ENCODE data around the gene MMAB.

MMAB gene

DNA sequence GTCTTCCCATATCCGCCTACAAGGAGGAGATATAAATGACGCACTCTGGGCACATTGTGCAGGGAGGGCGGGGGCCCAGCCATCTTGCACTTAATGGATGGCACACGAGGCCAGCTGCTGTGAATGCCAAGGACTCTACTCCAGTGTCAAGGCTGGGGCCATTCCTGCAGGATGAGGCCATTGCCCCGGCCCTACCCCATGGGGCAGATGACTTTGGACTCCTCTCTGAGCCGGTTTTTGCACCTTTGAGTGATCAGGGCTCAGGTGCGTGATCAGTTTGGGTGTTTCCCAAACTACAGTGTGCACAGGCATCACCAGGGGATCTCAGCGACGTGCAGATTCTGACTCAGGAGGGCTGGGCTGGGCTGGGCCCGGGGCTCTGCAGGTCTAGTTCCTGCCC lies 16.1 kb downstream of the MMAB start:
- no peak overlapping the region for H3K9ac ChIP-seq (ENCODE audit: low read length)
- H3K4me3 ChIP-seq (ENCODE audit: low read length) = no peak overlapping the region
- peaks cover 24% of the 10 kb centered on the region for H3K27me3 ChIP-seq (replicated peaks; ENCODE audit: control insufficient read depth, insufficient read depth, low read length)
- H3K36me3 ChIP-seq (ENCODE audit: control insufficient read depth, insufficient read depth, low read length, severe bottlenecking) = peaks cover 9% of the 10 kb centered on the region
- H3K4me1 ChIP-seq (ENCODE audit: control insufficient read depth, insufficient read depth, low read length) = peaks cover 13% of the 10 kb centered on the region
- DNase-seq (ENCODE audit: low read depth) = no peak
- H3K9me3 ChIP-seq (ENCODE audit: control insufficient read depth, low read length) = no peaks in the 10 kb centered on the region

DNA sequence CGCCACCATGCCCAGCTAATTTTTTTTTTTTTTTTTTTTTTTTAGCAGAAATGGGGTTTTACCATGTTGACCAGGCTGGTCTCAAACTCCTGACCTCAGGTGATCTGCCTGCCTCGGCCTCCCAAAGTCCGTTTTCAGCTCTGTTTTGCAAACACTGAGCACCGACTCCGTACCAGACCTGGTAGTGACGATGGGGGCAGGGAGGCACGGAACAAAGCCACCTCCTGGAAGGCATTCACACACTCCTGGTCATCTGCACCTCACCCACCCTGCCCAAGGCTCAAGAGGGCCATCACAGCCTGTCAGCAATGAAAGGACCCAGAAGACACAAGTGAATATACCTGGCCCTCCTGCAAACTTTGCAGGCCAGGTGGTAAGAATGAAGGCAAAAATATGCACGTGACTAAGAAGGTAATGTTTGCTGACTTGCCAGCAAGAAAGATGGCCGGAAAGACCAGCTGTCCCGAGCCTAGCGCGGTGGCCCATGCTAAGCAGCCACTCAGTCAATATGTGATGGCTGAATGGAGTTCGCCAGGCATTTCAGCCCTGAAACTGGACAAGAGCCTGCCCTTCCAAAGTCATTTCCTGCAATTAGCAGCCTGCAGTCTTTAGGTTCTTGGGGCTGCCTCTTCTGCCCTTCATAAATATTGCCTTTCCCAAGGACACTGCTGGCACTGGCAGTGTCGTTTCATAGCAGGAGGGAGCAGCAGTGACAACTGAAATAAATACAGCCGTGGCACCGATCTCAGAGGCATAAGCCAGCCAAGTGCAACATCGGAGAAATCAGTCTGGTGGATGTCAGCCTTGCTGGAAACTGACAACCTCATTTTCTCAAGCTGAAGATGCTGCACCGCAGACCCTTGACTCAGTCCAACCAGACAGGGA lies 17.6 kb downstream of the MMAB start:
- H3K9me3 ChIP-seq (ENCODE audit: control insufficient read depth, low read length) = no peaks in the 10 kb centered on the region
- H3K9ac ChIP-seq (ENCODE audit: low read length) = no peak overlapping the region

DNA sequence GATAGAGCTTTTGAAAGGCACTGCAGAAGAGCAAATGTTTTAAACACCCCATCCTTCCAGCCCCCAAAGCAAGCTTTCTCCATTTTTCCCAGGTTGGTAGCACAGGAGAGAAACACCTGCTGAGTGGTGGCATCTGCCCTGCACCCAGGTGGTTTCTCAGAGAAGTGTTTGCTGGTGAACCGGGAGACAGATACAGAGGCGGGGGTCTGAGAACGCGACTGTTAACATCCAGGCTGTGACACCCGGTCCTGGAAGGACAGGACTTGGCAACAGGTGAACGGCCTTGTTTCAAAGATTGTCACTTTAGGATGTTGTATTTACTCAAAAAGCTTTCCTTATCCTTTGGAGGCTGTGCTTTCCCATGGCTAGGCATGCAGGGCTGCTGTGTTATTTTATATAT lies 18.5 kb downstream of the MMAB start:
- DNase-seq (ENCODE audit: low read depth) = no peak
- no peak overlapping the region for H3K4me3 ChIP-seq (ENCODE audit: low read length)
- no peak overlapping the region for H3K9ac ChIP-seq (ENCODE audit: low read length)
- peaks cover 9% of the 10 kb centered on the region for H3K36me3 ChIP-seq (ENCODE audit: control insufficient read depth, insufficient read depth, low read length, severe bottlenecking)
- H3K27me3 ChIP-seq (replicated peaks; ENCODE audit: control insufficient read depth, insufficient read depth, low read length) = peaks cover 43% of the 10 kb centered on the region
- H3K9me3 ChIP-seq (ENCODE audit: control insufficient read depth, low read length) = no peaks in the 10 kb centered on the region
- H3K4me1 ChIP-seq (ENCODE audit: control insufficient read depth, insufficient read depth, low read length) = peaks cover 13% of the 10 kb centered on the region

More for the DNA sequence above, 17.6 kb downstream of the MMAB start:
- peaks cover 13% of the 10 kb centered on the region for H3K4me1 ChIP-seq (ENCODE audit: control insufficient read depth, insufficient read depth, low read length)
- H3K27me3 ChIP-seq (replicated peaks; ENCODE audit: control insufficient read depth, insufficient read depth, low read length) = peaks cover 35% of the 10 kb centered on the region
- peaks cover 9% of the 10 kb centered on the region for H3K36me3 ChIP-seq (ENCODE audit: control insufficient read depth, insufficient read depth, low read length, severe bottlenecking)
- no peak overlapping the region for H3K4me3 ChIP-seq (ENCODE audit: low read length)
- DNase-seq (ENCODE audit: low read depth) = no peak

DNA sequence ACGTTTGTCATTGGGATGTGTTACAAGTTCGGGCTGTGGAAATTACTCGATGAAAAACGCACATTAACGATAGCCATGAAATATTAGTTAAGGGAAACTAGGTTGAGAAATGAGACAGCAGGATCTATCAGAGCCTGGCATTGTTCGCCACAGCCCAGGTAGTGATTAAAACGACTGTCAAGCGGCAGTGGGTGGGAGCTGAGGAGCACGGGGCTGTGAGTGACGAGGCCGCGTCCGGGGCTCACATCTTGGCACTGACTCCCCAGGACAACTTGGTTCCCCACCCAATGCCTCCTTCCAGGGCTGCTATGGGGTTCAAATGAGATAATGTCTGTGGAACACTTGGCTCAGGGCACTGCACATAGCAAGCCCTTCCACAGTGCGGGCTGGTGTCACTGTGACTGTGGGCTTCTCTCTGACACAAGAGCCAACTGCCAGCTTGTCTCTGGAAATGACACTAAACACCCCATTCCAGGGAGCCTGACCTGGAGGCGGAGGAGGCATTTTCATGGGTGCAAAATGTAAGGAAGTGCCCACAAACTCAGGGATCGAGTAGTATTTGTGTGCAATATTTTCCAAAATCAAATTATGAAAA lies 19.3 kb downstream of the MMAB start:
- no peaks in the 10 kb centered on the region for H3K9me3 ChIP-seq (ENCODE audit: control insufficient read depth, low read length)
- peaks cover 7% of the 10 kb centered on the region for H3K36me3 ChIP-seq (ENCODE audit: control insufficient read depth, insufficient read depth, low read length, severe bottlenecking)

DNA sequence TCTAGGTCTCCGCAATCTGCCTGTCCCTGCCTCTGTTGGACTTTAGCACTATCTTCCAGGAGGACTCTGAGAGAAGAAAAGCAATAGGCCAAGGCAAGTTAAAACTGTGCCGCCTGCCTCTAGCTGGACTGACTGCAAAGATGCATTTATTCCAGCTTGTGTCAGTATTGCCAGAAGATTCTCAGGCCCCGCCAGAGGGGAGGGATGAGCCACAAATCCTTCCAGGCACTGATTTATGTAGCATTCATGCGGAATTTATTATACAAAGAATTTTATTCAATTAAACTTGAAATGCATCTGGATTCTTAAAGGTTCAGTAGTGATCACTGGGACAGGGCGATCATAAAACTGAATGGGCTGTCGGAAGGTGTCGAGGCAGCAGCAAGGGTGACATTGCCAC lies 19.8 kb downstream of the MMAB start:
- peaks cover 6% of the 10 kb centered on the region for H3K36me3 ChIP-seq (ENCODE audit: control insufficient read depth, insufficient read depth, low read length, severe bottlenecking)
- no peak overlapping the region for H3K4me3 ChIP-seq (ENCODE audit: low read length)
- H3K9me3 ChIP-seq (ENCODE audit: control insufficient read depth, low read length) = no peaks in the 10 kb centered on the region
- peaks cover 48% of the 10 kb centered on the region for H3K27me3 ChIP-seq (replicated peaks; ENCODE audit: control insufficient read depth, insufficient read depth, low read length)
- DNase-seq (ENCODE audit: low read depth) = no peak
- H3K9ac ChIP-seq (ENCODE audit: low read length) = no peak overlapping the region
- peaks cover 13% of the 10 kb centered on the region for H3K4me1 ChIP-seq (ENCODE audit: control insufficient read depth, insufficient read depth, low read length)

More for the DNA sequence above, 19.3 kb downstream of the MMAB start:
- DNase-seq (ENCODE audit: low read depth) = no peak
- peaks cover 46% of the 10 kb centered on the region for H3K27me3 ChIP-seq (replicated peaks; ENCODE audit: control insufficient read depth, insufficient read depth, low read length)
- no peak overlapping the region for H3K4me3 ChIP-seq (ENCODE audit: low read length)
- no peak overlapping the region for H3K9ac ChIP-seq (ENCODE audit: low read length)
- H3K4me1 ChIP-seq (ENCODE audit: control insufficient read depth, insufficient read depth, low read length) = peaks cover 13% of the 10 kb centered on the region

DNA sequence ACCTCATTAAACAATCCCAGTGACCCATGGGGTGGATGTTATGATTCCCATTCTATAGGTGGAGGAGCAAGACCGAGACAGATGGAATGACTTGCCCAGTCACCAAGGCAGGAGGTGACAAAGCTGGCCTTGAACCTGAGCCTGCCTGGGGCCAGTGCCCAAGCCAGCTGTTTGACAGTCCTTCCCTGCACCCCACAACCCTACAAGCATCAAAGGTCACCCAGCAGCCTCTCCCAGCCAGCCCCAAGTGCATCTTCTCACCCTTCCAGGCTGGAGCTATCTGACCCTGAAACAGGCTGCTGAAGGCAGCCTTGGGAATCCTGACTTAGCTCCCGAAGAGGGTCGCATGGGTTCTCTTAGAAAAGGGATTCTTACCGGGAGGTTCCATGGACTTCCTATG lies 20.3 kb downstream of the MMAB start:
- Histone ChIP-seq H3K27me3 (replicated peaks; ENCODE audit: control insufficient read depth, insufficient read depth, low read length) (peaks cover 53% of the 10 kb centered on the region), H3K9ac (ENCODE audit: low read length) (no peak overlapping the region), H3K4me1 (ENCODE audit: control insufficient read depth, insufficient read depth, low read length) (peaks cover 13% of the 10 kb centered on the region), H3K4me3 (ENCODE audit: low read length) (no peak overlapping the region), H3K36me3 (ENCODE audit: control insufficient read depth, insufficient read depth, low read length, severe bottlenecking) (peaks cover 6% of the 10 kb centered on the region), H3K9me3 (ENCODE audit: control insufficient read depth, low read length) (peaks cover 4% of the 10 kb centered on the region)
- no peak for DNase-seq (ENCODE audit: low read depth)

DNA sequence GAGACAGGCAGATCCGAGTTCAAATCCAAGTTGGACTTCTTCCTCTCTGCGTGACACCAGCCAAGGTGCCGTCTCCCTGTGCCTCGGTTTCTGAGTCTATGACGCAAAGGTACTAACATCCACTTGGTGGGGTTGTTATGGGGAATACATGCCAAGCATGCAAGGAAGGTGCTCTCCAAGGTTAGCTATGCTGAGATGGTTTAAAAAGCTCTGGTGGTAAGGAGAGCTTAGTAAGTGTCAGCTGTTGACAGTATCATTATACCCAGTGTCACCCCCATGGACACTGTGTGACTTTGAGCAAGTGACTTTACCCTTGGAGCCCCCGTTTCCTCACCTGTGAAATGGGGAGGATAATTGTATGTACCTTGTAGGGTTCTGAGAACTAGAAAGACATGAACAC lies 22.2 kb downstream of the MMAB start:
- no peak for DNase-seq (ENCODE audit: low read depth)
- Histone ChIP-seq H3K9ac (ENCODE audit: low read length) (no peak overlapping the region), H3K4me1 (ENCODE audit: control insufficient read depth, insufficient read depth, low read length) (peaks cover 13% of the 10 kb centered on the region), H3K36me3 (ENCODE audit: control insufficient read depth, insufficient read depth, low read length, severe bottlenecking) (no peaks in the 10 kb centered on the region), H3K27me3 (replicated peaks; ENCODE audit: control insufficient read depth, insufficient read depth, low read length) (peaks cover 61% of the 10 kb centered on the region), H3K4me3 (ENCODE audit: low read length) (no peak overlapping the region), H3K9me3 (ENCODE audit: control insufficient read depth, low read length) (peaks cover 4% of the 10 kb centered on the region)

DNA sequence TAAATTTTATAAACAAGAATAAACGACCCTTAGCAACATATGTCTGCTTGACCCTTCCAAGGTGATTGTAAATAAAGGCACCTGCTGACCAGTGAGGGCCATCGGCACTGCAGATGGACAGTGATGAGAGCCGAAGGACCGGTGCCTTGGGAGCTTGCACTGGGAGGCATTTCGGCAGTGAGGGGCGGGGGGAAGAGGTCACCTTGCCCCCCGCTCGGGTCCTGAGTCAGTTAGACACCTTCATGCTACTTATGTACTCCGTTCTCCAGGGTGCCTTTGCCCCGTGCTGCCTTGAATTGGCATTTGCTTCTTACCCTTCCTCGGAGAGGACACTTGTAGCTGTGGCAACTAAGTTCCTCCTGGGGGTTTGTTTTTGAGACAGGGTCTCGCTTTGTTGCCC lies 23.0 kb downstream of the MMAB start:
- Histone ChIP-seq H3K36me3 (ENCODE audit: control insufficient read depth, insufficient read depth, low read length, severe bottlenecking) (no peaks in the 10 kb centered on the region), H3K27me3 (replicated peaks; ENCODE audit: control insufficient read depth, insufficient read depth, low read length) (peaks cover 58% of the 10 kb centered on the region), H3K4me3 (ENCODE audit: low read length) (no peak overlapping the region), H3K9ac (ENCODE audit: low read length) (no peak overlapping the region), H3K9me3 (ENCODE audit: control insufficient read depth, low read length) (peaks cover 4% of the 10 kb centered on the region), H3K4me1 (ENCODE audit: control insufficient read depth, insufficient read depth, low read length) (peaks cover 17% of the 10 kb centered on the region)
- no peak for DNase-seq (ENCODE audit: low read depth)

DNA sequence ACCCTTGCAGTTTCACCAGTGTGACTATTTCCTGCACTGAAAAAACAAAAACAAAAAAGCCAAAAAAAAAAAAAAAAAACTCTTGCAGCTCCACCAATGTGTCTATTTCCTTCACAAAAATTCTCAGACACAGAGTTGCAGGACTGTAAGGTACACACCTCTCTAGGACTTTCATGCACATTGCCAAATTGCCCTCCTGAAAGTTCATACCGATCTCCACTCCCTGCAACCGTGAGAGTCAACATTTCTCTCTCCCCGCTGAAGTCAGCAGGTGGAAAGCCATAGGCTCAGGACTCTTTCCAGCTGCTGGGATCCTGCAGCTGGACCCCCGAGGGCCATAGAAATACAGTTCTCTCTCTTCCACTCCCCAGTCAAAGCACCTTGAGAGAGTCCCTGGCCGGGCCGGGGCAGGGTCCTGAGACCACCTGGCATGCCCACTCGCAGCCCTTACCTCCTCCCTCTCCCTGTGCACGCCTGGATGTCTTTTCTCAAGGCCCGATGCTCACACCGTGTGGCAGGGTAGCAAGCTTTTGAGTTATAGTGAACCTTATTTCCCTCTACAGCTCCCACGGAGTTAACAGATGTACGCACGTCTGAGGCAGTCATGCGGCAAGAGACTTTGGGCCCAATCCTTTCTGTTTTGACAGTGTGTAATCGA lies 23.6 kb downstream of the MMAB start:
- H3K4me1 ChIP-seq (ENCODE audit: control insufficient read depth, insufficient read depth, low read length) = peaks cover 21% of the 10 kb centered on the region
- no peak for DNase-seq (ENCODE audit: low read depth)
- peaks cover 4% of the 10 kb centered on the region for H3K9me3 ChIP-seq (ENCODE audit: control insufficient read depth, low read length)
- no peak overlapping the region for H3K4me3 ChIP-seq (ENCODE audit: low read length)
- H3K27me3 ChIP-seq (replicated peaks; ENCODE audit: control insufficient read depth, insufficient read depth, low read length) = peaks cover 55% of the 10 kb centered on the region
- no peak overlapping the region for H3K9ac ChIP-seq (ENCODE audit: low read length)
- H3K36me3 ChIP-seq (ENCODE audit: control insufficient read depth, insufficient read depth, low read length, severe bottlenecking) = no peaks in the 10 kb centered on the region

DNA sequence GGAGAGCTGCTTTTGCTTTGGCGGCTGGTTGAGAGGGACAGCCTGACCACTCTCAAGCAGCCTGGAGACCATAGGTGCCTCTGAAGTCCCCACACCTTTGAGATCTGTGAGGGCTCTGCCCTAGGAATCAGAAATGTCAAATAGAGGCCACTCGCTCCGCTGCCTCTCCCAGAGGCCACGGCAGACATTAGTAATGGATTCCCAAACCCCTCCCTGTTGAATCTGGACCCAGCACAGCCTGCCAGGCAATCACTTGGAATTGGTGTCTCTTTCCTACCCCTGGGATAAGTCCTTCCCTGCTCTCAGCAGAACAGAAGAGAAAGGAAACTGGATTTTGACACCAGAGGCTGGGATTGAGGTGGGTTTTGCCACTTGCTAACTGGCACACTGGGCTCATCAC lies 25.0 kb downstream of the MMAB start:
- Histone ChIP-seq H3K9me3 (ENCODE audit: control insufficient read depth, low read length) (peaks cover 4% of the 10 kb centered on the region), H3K36me3 (ENCODE audit: control insufficient read depth, insufficient read depth, low read length, severe bottlenecking) (no peaks in the 10 kb centered on the region), H3K27me3 (replicated peaks; ENCODE audit: control insufficient read depth, insufficient read depth, low read length) (peaks cover 44% of the 10 kb centered on the region), H3K4me3 (ENCODE audit: low read length) (no peak overlapping the region), H3K4me1 (ENCODE audit: control insufficient read depth, insufficient read depth, low read length) (peaks cover 11% of the 10 kb centered on the region), H3K9ac (ENCODE audit: low read length) (no peak overlapping the region)
- DNase-seq (ENCODE audit: low read depth) = no peak

DNA sequence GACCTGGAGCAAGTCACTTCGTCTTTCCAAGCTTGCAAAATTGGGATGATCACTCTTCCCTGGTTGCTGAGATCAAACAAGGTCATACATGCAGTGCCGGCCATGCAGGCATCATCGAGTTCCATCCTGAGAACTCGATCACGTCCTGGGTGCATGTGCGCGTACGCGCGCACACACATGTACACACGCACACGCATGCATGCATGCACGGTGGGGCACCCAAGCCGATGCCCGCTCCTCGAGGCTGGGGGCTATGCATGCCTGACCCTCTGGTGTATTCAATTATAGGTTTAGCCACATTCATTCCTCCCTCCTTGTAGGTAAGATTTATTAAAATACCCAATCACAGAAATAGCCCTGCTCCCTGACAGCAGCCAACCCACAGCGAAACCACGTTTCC lies 26.0 kb downstream of the MMAB start:
- peaks cover 11% of the 10 kb centered on the region for H3K4me1 ChIP-seq (ENCODE audit: control insufficient read depth, insufficient read depth, low read length)
- H3K9ac ChIP-seq (ENCODE audit: low read length) = no peak overlapping the region
- peaks cover 37% of the 10 kb centered on the region for H3K27me3 ChIP-seq (replicated peaks; ENCODE audit: control insufficient read depth, insufficient read depth, low read length)
- no peak for DNase-seq (ENCODE audit: low read depth)
- no peak overlapping the region for H3K4me3 ChIP-seq (ENCODE audit: low read length)
- no peaks in the 10 kb centered on the region for H3K36me3 ChIP-seq (ENCODE audit: control insufficient read depth, insufficient read depth, low read length, severe bottlenecking)
- peaks cover 4% of the 10 kb centered on the region for H3K9me3 ChIP-seq (ENCODE audit: control insufficient read depth, low read length)
